Stimulated activated CD4-positive, alpha-beta T cell treated with anti-CD3 and anti-CD28 coated beads, Interleukin-15, amount 100 ng/mL, for 24 hours (primary cell): ENCODE data around the gene NSUN4.
"Not testable (repeated sequence)": the region's sequence is repeated elsewhere in the genome, so short reads cannot be mapped to it uniquely, and the experiment has no call there.

Source experiments
- DNase-seq: peaks from one replicate; pipeline ENCODE4 v3.0.0-alpha.2; 2020

NSUN4 gene

DNA sequence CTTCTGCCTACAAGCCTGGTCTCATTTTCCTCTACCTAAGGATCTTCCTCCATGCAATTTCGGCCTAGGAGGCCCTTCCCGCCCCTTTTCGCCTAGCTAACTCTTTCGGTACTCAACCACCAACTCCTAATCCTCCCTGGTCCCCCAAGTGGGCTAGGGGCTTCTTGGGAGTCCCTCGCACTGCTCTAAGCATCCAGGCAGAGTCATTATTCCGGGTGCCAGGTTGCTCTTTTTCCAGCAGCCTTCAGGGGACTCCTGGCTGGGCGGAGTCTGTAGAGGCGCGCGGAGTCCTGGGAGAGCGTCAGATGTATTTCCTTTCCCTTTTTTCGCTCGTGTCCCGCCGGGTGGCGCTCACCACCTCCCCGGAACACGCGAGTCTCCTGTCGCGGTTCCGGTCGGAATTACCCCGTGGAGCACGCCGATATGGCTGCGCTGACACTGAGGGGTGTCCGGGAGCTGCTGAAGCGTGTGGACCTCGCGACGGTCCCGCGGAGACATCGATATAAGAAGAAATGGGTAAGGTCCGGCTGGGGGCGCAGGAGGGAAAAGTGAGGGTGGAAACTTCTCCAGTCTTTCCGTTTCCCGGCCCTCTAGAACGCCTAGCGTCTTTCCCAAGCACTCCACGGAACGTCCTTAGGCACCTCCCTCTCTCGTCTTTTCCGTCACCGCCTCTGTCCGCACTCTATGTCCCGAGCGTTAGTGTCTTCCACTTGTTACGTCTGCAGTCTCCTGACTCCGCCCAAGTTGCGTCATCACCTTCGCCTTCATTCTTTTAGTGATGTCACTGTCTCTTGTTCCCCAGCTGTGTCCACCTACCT lies at the start of gene NSUN4:
TSS of gene NSUN4 (plus strand) at position 404 of the 818 bp plus-strand sequence. CDS start at position 424, 20 bp downstream.
- DNase-seq: peak; percentile 90

DNA sequence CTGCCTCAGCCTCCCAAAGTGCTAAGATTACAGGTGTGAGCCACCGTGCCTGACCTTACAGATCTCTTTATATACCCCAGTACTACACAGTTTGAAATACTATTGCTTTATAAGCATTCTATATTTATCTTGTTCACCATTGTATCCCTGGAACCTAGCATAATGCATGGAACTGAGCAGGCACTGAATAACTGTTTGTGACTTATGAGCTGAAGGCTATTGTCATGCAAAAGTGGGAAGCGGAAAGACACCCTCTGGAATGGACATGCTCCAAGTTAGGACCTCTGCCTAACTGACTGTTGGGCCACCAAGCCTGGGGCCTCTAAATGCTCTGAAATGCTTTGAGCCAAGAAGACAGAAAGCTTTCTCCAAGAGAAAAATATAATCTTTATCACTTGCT lies 45.3 kb upstream of the NSUN4 start:
- DNase-seq: no peak

DNA sequence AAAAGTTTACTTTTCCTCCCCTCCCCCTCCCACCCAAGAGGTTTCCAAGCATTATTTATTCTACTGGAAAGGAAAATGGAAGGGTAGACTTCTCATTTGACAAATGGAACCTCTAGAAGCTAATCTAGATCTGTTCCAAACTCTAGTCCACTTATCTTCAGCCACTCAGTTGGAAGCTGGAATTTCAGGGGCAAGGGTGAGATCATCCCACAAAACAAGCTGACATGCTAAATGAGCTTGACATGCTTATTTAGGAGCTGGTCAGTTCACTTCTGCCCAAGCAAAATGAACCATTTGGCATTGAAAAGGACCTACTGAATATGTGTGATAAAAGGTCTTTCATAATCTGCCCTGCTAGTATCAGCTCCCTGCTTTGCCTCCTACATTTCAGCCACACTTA lies 42.2 kb upstream of the NSUN4 start:
- no peak for DNase-seq

DNA sequence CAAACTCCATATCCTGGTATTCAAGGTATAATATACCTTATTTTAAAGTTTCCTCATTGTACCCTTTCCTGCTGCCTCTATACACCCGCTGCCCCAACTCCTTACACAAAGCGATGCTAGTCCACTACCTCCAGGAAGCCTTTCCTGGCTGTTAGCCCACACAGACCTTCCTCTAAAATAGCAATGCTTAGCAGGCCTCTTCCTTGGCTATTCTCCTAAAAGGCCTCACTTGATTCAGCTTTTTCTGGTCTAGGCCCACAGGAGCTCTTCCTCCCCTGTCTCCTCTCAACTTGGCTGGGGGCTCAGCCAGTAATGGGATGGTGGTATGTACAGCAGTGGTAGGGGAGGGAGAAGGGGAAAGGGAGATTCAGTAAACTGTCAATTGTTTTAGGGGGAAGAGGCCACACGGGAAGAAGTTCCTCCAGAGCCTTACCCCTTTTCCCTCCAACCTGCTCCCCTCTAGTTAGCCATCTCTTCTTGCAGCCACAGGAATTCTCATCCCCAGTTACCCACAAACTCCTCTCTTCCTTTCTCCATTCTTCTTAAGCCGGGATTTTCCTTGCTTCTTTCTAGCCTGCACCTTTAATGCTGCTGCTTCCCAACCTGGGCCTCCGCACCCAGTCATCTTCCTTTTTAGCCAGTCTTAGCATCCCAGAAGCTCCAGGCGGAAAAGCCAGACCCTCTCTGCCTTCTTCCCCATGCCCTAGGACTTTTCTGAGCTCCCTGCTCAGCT lies 39.8 kb upstream of the NSUN4 start:
- DNase-seq: no peak

DNA sequence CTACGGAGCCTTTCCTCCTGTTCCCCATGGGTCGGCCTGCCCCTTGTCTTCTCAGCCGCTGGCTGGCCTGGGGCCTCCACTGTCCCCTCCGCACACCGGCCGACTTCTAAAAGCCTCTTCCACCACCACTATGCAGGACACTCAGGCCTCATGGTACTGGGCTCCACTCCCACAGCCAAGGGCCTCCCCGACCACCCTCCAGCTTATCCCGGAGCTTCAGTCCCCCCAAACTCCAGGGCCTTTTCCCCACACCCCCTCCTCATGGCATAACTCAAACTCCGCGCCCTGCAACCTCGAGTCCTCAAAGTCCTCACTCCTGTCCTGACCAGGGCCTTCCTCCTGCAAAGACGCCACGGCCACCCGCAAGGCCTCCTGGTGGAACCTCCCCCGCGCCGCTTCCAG lies 39.2 kb upstream of the NSUN4 start:
- DNase-seq: no peak

DNA sequence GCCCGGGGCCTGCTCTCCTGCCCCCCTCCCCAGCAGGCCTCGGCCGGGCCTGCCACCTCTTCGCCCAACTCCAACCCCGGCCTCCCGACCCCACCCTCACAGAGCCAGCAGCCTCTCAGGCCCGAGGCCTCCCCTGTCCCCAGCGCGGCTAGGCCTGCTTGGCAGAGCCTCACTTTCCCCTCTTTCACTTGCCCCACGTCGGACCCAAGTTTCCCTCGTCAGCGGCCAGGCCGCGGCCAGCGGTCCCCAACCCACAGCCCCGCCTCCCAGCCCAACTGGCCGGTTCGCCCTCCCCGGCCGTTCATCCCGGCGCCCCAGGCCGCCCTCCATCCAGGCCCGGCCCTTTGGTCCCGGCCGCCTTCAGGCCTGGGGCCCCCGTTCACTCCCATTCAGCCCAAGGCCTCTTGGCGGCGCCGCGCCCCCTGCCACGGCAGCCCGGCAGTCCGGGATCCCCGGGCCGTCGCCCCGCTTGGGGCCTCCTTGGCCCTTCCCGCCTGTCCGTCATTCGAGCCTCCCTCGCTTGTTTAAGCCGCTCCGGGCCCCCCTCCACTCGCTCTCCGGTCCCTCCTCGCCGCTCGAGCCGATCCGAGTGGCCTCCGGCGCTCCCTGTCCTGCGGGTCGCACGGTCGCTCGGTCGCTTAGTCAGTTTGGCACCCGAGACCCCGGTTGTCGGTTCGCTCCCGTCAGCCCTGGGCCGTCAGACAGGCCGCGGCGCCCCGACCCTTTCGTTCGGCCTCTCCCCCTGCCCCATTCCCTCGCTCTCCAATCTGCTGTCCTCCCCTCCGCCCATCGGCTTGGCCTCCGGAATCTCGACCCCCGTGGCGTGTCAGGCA lies 38.6 kb upstream of the NSUN4 start:
- DNase-seq: peak; percentile 69

DNA sequence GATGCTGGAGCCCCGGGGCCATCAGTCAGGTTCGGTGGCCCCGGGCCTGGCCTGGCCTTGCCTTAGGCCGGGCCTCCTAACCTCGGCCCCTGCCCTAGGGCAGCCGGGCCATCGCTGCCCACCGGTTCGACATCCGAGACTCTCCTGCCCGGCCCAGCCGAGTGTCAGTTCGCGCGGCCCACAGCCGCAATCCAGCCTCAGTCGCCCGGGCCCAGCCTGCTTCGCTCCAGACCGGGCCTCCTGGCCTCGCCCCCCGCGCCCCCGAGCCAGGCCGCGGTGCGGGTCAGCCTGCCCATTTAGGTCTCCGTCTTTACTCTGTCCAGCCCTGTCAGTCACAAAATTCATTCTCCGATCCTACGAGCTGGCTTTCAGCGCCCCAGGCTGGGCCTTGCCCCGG lies 38.0 kb upstream of the NSUN4 start:
- DNase-seq: peak; percentile 43

DNA sequence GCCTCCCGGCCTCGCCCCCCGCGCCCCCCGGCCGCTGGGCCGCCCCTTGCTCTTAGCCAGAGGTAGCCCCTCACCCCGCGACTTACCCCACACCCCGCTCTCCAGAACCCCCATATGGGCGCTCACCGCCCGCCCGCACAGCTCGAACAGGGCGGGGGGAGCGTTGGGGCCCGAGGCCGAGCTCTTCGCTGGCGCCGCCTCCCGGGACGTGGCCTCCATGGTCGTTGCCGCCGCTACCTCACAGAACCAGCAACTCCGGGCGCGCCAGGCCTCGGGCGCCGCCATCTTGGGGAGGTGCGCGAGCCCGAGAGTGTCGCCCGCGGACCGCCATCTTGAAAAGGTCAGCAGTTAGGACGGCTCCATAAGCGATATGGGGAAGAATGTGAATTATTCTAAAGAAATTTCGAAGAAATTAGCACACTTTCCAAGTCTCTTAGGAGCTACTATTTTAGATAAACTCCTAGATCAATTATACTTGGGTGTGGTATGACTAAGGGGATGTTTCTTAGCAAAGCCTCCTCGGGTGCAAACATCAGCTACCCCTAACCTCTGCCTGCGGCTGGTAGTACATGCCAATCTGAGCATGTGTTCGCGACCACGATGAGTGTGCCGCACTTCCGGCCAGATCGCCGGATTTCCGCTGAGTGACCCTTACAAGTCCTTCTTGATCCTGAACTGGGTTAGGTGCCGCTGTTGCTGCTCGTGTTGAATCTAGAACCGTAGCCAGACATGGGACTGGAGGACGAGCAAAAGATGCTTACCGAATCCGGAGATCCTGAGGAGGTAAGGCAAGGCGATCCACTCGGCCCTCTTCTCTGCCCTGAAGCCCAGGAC lies 37.4 kb upstream of the NSUN4 start, which contains the start of the genes LRRC41 and UQCRH:
TSS of gene LRRC41 (minus strand) at position 579 of the 834 bp plus-strand sequence. CDS start at position 285, 294 bp downstream.
TSS of gene UQCRH (plus strand) at position 661 of the 834 bp plus-strand sequence. CDS start at position 730, 69 bp downstream.
- DNase-seq: peak; percentile 94

DNA sequence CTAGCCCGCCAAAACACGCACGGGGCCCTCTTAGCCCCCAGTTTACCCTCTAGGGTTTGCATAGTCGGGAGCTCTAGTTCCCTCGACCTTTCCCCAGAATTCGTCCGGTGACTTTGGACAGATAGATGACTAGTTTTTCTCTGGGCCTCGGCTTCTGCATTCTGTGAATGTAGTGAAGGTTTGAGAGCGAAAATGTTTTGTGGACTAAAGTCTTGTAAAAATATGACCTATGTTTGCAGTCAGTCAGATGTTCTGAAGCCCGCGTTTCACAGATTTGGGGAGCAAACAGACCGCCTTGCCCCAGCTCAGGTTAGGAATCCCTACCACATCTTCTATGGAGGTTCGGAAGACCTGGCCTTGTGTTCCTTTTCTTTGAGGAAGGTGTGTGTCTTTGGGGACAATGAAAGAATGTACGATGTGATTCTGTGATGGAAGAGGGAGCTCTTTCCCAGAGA lies 36.7 kb upstream of the NSUN4 start:
- no peak for DNase-seq

DNA sequence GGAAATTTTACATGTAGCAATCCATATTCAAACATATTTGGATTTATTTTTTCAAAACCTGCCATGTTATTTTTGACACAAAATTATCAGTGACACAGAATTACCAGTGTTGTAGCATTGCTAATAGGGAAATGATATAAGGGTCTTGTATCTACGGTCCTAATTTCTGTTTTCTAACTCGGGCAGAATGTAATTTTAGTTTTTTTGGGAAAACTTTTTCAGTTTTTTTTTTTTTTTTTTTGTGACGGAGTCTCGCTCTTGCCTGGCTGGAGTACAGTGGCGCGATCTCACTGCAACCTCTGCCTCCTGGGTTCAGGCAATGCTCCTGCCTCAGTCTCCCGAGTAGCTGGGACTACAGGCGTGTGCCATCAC lies 34.5 kb upstream of the NSUN4 start:
- no peak for DNase-seq

DNA sequence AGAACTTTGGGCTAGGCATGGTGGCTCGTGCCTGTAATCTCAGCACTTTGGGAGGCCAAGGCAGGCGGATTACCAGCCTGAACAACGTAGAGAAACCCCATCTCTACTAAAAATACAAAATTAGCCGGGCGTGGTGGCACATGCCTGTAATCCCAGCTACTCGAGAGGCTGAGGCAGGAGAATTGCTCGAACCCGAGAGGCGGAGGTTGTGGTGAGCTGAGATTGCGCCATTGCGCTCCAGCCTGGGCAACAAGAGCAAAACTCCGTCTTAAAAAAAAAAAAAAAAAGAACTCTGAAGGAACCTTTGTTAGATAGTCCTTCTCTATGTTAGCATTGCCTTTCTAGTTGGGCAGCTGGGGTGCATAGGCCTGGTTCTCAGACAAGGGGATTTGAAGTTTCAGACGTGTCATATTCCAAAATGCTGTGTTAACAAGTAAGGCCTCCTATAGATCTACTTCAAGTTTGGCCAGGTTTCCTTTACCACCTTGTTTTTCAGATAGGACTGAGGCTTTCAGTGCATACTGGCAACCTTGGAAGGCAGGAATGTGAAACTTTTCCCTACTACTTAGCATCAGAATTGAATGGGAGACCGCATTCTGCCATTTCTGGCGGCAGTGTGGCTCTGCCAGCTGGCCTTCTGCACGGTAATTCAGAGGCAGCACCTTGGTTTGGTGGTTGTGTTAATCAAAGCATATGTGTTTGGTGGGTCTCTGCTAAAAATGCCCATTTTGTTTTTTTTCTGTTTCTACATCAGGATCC lies 31.0 kb upstream of the NSUN4 start:
- no peak for DNase-seq

DNA sequence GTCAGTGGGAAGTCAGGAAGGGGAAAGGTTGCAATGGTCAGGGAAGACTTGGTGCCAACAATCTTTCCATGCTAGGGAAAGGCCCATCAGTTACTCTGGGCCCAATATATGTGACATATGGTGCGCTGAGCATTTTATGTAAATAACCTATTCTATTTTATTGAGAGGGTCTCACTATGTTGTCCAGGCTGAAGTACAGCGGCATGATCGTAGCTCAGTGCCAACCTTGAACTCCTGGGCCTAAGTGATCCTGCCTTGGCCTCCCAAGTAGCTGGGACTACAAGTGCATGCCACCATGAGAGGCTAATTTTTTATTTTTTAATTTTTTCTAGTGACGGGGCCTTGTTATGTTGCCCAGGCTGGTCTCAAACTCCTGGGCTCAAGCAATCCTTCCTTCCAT lies 30.3 kb upstream of the NSUN4 start:
- DNase-seq: no peak

DNA sequence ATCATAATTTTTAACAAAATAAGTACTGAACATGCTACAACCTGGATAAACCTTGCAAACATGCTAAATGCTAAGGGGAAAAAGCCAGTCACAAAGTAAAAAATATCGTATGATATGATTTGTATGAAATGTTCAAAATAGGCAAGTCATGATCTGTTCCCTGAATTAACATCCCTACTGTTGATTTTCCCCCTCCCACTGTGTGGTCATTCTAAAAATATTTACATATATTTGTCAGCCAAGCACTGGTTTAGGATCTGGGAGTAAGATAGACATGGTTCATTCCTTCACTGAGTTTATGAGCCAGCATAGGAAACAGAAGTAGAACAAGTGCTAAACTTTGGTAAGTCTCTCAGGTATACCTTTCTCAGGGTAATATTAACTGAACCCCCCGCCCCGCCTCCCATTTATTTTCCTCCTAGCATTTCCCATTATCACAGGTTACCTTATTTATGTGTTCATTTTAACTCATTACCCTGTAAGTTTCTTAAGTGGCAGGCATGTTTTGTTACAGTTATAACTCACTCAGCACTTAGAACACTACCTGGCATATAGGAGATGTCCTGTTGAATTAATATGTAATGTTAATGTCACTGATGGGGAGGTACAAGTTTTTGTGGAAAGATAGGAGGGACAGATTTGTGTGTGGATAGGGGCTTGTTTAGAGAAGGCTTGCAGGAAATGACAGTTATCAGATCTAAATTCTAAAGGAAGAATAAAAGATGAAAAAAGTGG lies 24.8 kb upstream of the NSUN4 start:
- DNase-seq: no peak

DNA sequence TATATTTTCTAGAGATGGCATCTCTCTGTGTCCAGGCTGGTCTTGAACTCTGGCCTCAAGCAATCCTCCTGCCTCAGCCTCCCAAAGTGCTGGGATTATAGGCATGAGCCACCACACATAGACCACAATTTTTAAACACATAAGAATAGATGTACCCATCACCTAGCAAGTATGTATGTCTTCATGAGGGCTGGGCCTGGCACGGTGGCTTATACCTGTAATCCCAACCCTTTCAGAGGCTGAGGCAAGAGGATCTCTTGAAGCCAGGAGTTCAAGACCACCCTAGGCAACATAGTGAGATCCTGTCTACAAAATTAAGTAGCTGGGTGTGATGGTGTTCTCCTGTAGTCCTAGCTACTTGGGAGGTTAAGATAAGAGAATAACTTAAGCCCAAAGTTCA lies 23.3 kb upstream of the NSUN4 start:
- DNase-seq: no peak

DNA sequence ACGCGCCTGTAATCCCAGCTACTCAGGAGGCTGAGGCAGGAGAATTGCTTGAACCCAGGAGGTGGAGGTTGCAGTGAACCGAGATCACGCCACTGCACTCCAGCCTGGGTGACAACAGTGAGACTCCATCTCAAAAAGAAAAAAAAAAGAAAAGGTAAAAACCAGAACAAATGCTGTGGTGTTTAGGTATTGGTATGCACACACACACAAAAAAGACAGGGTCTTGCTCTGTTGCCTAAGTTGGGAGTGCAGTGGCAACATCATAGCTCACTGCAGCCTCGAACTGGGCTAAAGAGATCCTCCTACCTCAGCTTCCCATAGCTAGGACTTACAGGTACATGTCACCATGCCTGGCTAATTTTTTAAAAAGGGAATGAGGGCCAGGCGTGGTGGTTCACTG lies 21.3 kb upstream of the NSUN4 start:
- DNase-seq: not testable (repeated sequence)

DNA sequence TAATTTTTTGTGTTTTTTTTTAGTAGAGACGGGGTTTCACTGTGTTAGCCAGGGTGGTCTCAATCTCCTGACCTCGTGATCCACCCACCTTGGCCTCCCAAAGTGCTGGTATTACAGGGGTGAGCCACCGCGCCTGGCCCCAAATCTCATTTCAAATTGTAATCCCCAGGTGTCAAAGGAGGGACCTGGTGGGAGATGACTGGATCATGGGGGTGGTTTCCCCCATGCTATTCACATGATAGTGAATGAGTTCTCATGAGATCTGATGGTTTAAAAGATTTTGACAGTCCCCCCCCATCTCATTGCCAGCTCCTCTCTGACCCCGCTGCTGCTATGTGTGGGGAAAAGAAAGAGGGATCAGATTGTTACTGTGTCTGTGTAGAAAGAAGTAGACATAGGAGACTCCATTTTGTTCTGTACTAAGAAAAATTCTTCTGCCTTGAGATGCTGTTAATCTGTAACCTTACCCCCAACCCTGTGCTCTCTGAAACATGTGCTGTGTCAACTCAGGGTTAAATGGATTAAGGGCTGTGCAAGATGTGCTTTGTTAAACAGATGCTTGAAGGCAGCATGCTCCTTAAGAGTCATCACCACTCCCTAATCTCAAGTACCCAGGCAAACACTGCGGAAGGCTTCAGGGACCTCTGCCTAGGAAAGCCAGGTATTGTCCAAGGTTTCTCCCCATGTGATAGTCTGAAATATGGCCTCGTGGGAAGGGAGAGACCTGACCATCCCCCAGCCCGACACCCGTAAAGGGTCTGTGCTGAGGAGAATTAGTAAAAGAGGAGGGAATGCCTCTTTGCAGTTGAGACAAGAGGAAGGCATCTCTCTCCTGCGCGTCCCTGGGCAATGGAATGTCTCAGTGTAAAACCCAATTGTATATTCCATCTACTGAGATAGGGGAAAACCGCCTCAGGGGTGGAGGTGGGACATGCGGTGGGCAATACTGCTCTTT lies 20.4 kb upstream of the NSUN4 start:
- DNase-seq: not testable (repeated sequence)

DNA sequence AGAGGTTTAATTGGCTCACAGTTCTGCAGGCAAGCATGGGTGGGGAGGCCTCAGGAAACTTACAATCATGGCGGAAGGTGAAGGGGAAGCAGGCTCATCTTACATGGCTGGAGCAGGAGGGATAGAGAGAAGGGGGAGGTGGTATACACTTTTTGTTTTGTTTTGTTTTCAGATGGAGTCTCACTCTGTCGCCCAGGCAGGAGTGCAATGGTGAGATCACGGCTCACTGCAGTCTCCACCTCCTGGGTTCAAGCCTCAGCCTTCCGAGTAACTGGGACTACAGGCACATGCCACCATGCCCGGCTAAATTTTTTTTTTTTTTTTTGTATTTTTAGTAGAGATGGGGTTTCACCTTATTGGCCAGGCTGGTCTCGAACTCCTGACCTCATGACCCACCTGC lies 18.4 kb upstream of the NSUN4 start:
- not testable (repeated sequence) for DNase-seq

DNA sequence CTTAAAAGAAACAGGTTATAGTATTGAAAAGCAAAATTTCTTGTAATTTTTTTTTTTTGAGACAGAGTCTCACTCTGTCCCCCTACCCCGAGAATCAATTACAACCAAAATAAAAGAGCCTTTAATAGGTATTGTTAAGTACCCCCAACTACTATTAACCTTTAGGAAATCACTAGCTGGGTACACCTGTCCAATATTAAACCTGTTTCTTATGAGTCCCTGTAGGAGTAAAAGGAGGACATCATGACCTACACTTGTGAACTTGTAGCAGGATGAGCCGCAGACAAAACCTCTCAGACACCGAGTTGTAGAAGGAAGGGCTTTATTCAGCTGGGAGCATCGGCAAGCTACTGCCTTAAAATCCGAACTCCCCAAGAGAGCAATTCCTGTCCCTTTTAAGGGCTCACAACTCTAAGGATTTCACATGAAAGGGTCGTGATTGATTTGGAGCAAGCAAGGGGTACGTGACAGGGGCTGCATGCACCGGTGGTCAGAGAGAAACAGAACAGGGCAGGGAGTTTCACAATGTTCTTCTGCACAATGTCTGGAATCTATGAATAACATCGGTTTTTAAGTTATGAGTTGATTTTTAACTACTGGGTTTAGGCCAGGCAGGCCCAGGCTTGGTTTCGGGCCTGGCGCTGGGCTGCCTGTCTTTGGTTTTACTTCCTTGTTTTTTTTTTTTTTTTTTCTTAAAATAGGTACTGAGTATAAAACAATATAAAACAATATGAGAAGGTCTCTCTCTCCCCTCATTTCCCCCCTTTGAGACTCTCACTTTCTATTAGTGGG lies 15.1 kb upstream of the NSUN4 start:
- not testable (repeated sequence) for DNase-seq
